ENCODE measurements around the gene TNFSF11. TPM values are rescaled to one million over a fixed set of nuclear protein-coding genes. Genes with fewer than 3 reads are reported as not detected.

The TNFSF11 gene
- total and polyA plus RNA-seq, 2 experiments from 2014 or later: 9.9 TPM

- Histone ChIP-seq H3K4me3 (no peak overlapping the region), H2AFZ (no peak overlapping the region), H3K27me3 (ENCODE audit: insufficient read depth) (no peaks in the 10 kb centered on the region), H3K4me2 (no peak overlapping the region), H3K79me2 (replicated peaks; ENCODE audit: insufficient read depth) (no peaks in the 10 kb centered on the region), H3K27ac (ENCODE audit: low read depth) (no peak overlapping the region), H3K9me2 (ENCODE audit: insufficient read depth) (peaks cover 17% of the 10 kb centered on the region), H3K4me1 (ENCODE audit: insufficient read depth) (no peaks in the 10 kb centered on the region), H3F3A (replicated peaks; ENCODE audit: low read depth) (no peaks in the 10 kb centered on the region), H4K20me1 (replicated peaks; ENCODE audit: insufficient read depth) (no peaks in the 10 kb centered on the region), H3K36me3 (ENCODE audit: insufficient read depth) (no peaks in the 10 kb centered on the region)
- H3K4me1 Mint-ChIP-seq: peaks cover 3% of the 10 kb centered on the region; the same call in 2 of the 3 replicates
- peaks cover 2% of the 10 kb centered on the region for H3K27me3 Mint-ChIP-seq (ENCODE audit: insufficient read depth, low read depth, poor library complexity)
- no peak for TF ChIP-seq ZNF114 (CRISPR knock-in tag; IDR thresholded peaks at IDR 0.05)
- no peak for TF ChIP-seq ETS1 (IDR thresholded peaks at IDR 0.05)
- TF ChIP-seq ZNF331 (CRISPR knock-in tag; IDR thresholded peaks at IDR 0.05; ENCODE audit: low read depth): no peak
- H3K4me3 Mint-ChIP-seq: no peak overlapping the region
- no peaks in the 10 kb centered on the region; the same call in 1 of the 3 replicates for H3K9me3 Mint-ChIP-seq
- no peak overlapping the region for H3K27ac Mint-ChIP-seq
- no peak for DNase-seq (ENCODE audit: low spot score)
- H3K36me3 Mint-ChIP-seq (ENCODE audit: low read depth): no peaks in the 10 kb centered on the region
- ATAC-seq: no peak
Measured at GRCh38 chr13:42649831-42650230, 75.9 kb downstream of the TNFSF11 start.

DNA sequence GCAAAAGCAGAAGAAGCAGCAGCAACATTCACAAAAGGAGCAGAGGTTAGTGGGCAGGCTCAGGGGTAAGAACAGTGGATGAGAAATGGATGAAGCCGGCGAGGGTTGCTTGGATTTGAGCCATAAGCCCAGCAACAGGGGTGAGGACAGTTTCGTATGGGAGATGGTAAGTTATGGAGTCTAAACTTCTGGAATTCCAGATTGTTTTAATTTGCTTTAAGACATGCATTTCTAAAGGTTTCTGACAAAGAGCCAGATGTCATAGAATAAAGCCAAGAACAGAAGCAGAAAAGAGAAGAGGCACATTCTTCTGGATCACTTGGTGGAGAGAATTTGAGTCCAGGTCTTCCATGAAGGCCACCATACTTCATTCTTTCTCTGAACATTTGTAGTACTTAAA is 76.6 kb downstream of the TNFSF11 start:
- Histone ChIP-seq H3K4me3 (no peak overlapping the region), H3K27me3 (ENCODE audit: insufficient read depth) (no peaks in the 10 kb centered on the region), H3K4me2 (no peak overlapping the region), H3K79me2 (replicated peaks; ENCODE audit: insufficient read depth) (no peaks in the 10 kb centered on the region), H4K20me1 (replicated peaks; ENCODE audit: insufficient read depth) (no peaks in the 10 kb centered on the region), H3K4me1 (ENCODE audit: insufficient read depth) (peaks cover 2% of the 10 kb centered on the region; the same call in 1 of the 2 replicates), H3K9me2 (ENCODE audit: insufficient read depth) (peaks cover 11% of the 10 kb centered on the region), H2AFZ (no peak overlapping the region), H3F3A (replicated peaks; ENCODE audit: low read depth) (no peaks in the 10 kb centered on the region), H3K27ac (ENCODE audit: low read depth) (no peak overlapping the region), H3K36me3 (ENCODE audit: insufficient read depth) (no peaks in the 10 kb centered on the region)
- no peak overlapping the region for H3K27ac Mint-ChIP-seq
- H3K36me3 Mint-ChIP-seq (ENCODE audit: low read depth): no peaks in the 10 kb centered on the region
- no peaks in the 10 kb centered on the region; the same call in 1 of the 3 replicates for H3K9me3 Mint-ChIP-seq
- DNase-seq (ENCODE audit: low spot score) (no peak), ATAC-seq (no peak)
- no peak overlapping the region for H3K4me3 Mint-ChIP-seq
- peaks cover 2% of the 10 kb centered on the region for H3K27me3 Mint-ChIP-seq (ENCODE audit: insufficient read depth, low read depth, poor library complexity)
- peaks cover 9% of the 10 kb centered on the region; the same call in 2 of the 3 replicates for H3K4me1 Mint-ChIP-seq
- TF ChIP-seq CTCF (conservative IDR thresholded peaks at IDR 0.05; ENCODE audit: low read depth in 2 of 2) (no peak), EZH2phosphoT487 (IDR thresholded peaks at IDR 0.05; ENCODE audit: unreplicated experiment) (no peak), STAT1 (IDR thresholded peaks at IDR 0.05; ENCODE audit: unreplicated experiment) (no peak), ETS1 (IDR thresholded peaks at IDR 0.05) (no peak), POLR2AphosphoS5 (IDR thresholded peaks at IDR 0.05; ENCODE audit: low read depth) (no peak)
- TF ChIP-seq, protein P1, sequence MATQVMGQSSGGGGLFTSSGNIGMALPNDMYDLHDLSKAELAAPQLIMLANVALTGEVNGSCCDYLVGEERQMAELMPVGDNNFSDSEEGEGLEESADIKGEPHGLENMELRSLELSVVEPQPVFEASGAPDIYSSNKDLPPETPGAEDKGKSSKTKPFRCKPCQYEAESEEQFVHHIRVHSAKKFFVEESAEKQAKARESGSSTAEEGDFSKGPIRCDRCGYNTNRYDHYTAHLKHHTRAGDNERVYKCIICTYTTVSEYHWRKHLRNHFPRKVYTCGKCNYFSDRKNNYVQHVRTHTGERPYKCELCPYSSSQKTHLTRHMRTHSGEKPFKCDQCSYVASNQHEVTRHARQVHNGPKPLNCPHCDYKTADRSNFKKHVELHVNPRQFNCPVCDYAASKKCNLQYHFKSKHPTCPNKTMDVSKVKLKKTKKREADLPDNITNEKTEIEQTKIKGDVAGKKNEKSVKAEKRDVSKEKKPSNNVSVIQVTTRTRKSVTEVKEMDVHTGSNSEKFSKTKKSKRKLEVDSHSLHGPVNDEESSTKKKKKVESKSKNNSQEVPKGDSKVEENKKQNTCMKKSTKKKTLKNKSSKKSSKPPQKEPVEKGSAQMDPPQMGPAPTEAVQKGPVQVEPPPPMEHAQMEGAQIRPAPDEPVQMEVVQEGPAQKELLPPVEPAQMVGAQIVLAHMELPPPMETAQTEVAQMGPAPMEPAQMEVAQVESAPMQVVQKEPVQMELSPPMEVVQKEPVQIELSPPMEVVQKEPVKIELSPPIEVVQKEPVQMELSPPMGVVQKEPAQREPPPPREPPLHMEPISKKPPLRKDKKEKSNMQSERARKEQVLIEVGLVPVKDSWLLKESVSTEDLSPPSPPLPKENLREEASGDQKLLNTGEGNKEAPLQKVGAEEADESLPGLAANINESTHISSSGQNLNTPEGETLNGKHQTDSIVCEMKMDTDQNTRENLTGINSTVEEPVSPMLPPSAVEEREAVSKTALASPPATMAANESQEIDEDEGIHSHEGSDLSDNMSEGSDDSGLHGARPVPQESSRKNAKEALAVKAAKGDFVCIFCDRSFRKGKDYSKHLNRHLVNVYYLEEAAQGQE (IDR thresholded peaks at IDR 0.05; ENCODE audit: unreplicated experiment): no peak
